ENCODE measurements around the gene TPK1. TPM values are rescaled to one million over a fixed set of nuclear protein-coding genes. Genes with fewer than 3 reads are reported as not detected.

TPK1 gene
- total and polyA plus RNA-seq, 2 of the 8 experiments (the other 6 are each of a cell fraction or from before 2014, with no cell fraction given), result 1.9 to 2.7 TPM

DNA sequence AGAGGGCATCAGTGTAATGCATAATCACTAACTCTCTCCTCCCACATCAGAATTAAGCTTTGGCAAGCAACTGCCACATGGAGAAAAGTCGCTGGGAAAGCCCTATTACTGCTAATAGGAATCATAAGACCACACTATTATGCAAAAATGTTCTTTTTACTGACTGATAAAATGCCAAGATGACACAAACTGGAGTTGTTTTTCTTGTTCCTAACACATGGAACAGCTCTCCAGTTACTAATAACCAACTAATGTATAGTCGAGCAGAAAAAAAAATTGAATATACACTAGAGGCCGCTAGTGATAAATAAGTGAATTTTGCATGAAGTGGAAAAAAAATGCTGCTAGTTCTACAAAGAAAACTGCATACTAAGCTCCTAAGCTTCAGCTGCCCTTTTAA is 165.6 kb downstream of the TPK1 start:
- no peaks in the 10 kb centered on the region for H3K9me3 ChIP-seq (ENCODE audit: insufficient read depth in 2 of 2, low read depth in 1 of 2, low read length in 1 of 2)
- TF ChIP-seq NANOG (IDR thresholded peaks at IDR 0.05; ENCODE audit: insufficient read depth, low read depth, low read length, poor library complexity, severe bottlenecking) (no peak), EZH2 (IDR thresholded peaks at IDR 0.05; ENCODE audit: low read depth, low read length, severe bottlenecking) (no peak), KDM4A (IDR thresholded peaks at IDR 0.05; ENCODE audit: low read depth, low read length, severe bottlenecking) (no peak), CREB1 (IDR thresholded peaks at IDR 0.05) (no peak), SRF (IDR thresholded peaks at IDR 0.05; ENCODE audit: low read depth, low read length) (no peak), KDM1A (IDR thresholded peaks at IDR 0.05; ENCODE audit: borderline replicate concordance, low read length) (no peak), ATF2 (IDR thresholded peaks at IDR 0.05; ENCODE audit: low read length) (no peak), RFX5 (IDR thresholded peaks at IDR 0.05; ENCODE audit: borderline replicate concordance, low read depth, low read length) (no peak), EGR1 (IDR thresholded peaks at IDR 0.05; ENCODE audit: borderline replicate concordance, low read depth, low read length) (no peak), BRCA1 (IDR thresholded peaks at IDR 0.05; ENCODE audit: low read depth, low read length) (no peak)
- no peaks in the 10 kb centered on the region for H3K36me3 ChIP-seq (ENCODE audit: control insufficient read depth in 2 of 4, insufficient read depth in 4 of 4, low read length in 3 of 4)
- H3K4ac ChIP-seq (replicated peaks; ENCODE audit: insufficient read length, low read depth, low read length), result no peak overlapping the region
- no peak overlapping the region for H3K56ac ChIP-seq (replicated peaks; ENCODE audit: insufficient read length, low read depth, low read length)
- no peak overlapping the region for H4K5ac ChIP-seq (ENCODE audit: insufficient read length, low read depth, low read length)
- no peak overlapping the region for H2AK5ac ChIP-seq (ENCODE audit: low read depth, low read length)
- no peak overlapping the region for H3K14ac ChIP-seq (ENCODE audit: insufficient read length)
- no peak overlapping the region for H2AFZ ChIP-seq (ENCODE audit: low read length)
- no peak overlapping the region for H3K27ac ChIP-seq (ENCODE audit: low read depth, low read length)
- H3K23ac ChIP-seq (ENCODE audit: insufficient read length), result no peak overlapping the region
- no peaks in the 10 kb centered on the region for H3K79me2 ChIP-seq (ENCODE audit: control insufficient read depth in 1 of 2, insufficient read depth in 2 of 2, low read length in 2 of 2)
- H3K4me2 ChIP-seq (ENCODE audit: insufficient read depth in 1 of 2, low read depth in 2 of 2, low read length in 2 of 2), result no peak overlapping the region
- H3K79me1 ChIP-seq (ENCODE audit: low read depth, low read length), result no peaks in the 10 kb centered on the region
- CTCF ChIA-PET (ENCODE audit: partially characterized antibody), result interaction anchor here (0.7 to 1.3 kb wide), 4 partner anchors 13 to 116 kb away, joined by 3 to 4 read pairs (median 3); no protein-coding TSS in a partner anchor
- no peak overlapping the region for H2BK15ac ChIP-seq (ENCODE audit: low read length)
- peaks cover 0 to 6% (median 4%) of the 10 kb centered on the region in 4 experiments; a peak in 4 of 7 replicates for H3K4me1 ChIP-seq (replicated peaks in 1 of 4; ENCODE audit: control insufficient read depth in 3 of 4, insufficient read depth in 4 of 4, low read length in 3 of 4)
- H3K9ac ChIP-seq (replicated peaks in 1 of 4; ENCODE audit: extremely low read depth in 1 of 4, low read depth in 3 of 4, low read length in 3 of 4), result no peak overlapping the region
- H2BK20ac ChIP-seq (ENCODE audit: low read length), result no peak overlapping the region
- no peak overlapping the region for H4K91ac ChIP-seq (replicated peaks; ENCODE audit: insufficient read length, low read length)
- no peak overlapping the region for H2BK5ac ChIP-seq (ENCODE audit: low read depth, low read length)
- no peak overlapping the region for H3K18ac ChIP-seq (ENCODE audit: extremely low read depth, low read length)
- H4K8ac ChIP-seq (ENCODE audit: extremely low read depth, insufficient read depth, low read length), result no peak overlapping the region
- H4K20me1 ChIP-seq (replicated peaks in 1 of 2; ENCODE audit: control insufficient read depth in 1 of 2, insufficient read depth in 2 of 2, low read length in 2 of 2), result no peaks in the 10 kb centered on the region
- H3K23me2 ChIP-seq (ENCODE audit: low read depth, low read length), result peaks cover 2% of the 10 kb centered on the region; the same call in 1 of the 2 replicates
- no peaks in the 10 kb centered on the region for H3K27me3 ChIP-seq (replicated peaks in 1 of 4; ENCODE audit: control insufficient read depth in 3 of 4, extremely low read depth in 1 of 4, insufficient read depth in 3 of 4, low read length in 3 of 4)
- 51% methylated on average over 3 of the region's 3 CpGs; no CpG with 5 or more reads in 1 of the 2 experiments for WGBS, 2 experiments (ENCODE audit: extremely low coverage in 1 of 2, insufficient coverage in 1 of 2, insufficient read length in 1 of 2, insufficient replicate concordance in 2 of 2, low coverage in 1 of 2, low lambda C conversion rate in 2 of 2, missing lambda C conversion rate in 1 of 2)
- FAIRE-seq, result no peak
- H2BK120ac ChIP-seq (replicated peaks; ENCODE audit: low read depth, low read length), result no peak overlapping the region
- H2BK12ac ChIP-seq (ENCODE audit: low read depth, low read length), result no peak overlapping the region
- no peak overlapping the region for H3K4me3 ChIP-seq (ENCODE audit: extremely low read depth in 1 of 4, insufficient read depth in 2 of 4, low read depth in 3 of 4, low read length in 4 of 4)
- POLR2A ChIA-PET (ENCODE audit: partially characterized antibody), result no interaction called here
- no peak for DNase-seq (ENCODE audit: low read depth in 1 of 2, low spot score in 2 of 2)

Measured in H1 (cell line).